HG02571 (cell line): ENCODE data around the gene BLVRA.

Source experiments
- ATAC-seq: cut with Tn5 transposase; IDR thresholded peaks from one replicate; pipeline ENCODE4 v1.9.1; 2021; ENCODE audit warnings: mild to moderate bottlenecking, moderate library complexity; ENCODE audit not compliant: unreplicated experiment

Gene BLVRA

GRCh38 chr7:43855176-43855575, 96.7 kb downstream of the BLVRA start:
- ATAC-seq, result no peak

- no peak for ATAC-seq
Observed at GRCh38 chr7:43856316-43856715, 97.8 kb downstream of the BLVRA start.
